ENCODE data around the gene CAPN8.

Gene CAPN8

DNA sequence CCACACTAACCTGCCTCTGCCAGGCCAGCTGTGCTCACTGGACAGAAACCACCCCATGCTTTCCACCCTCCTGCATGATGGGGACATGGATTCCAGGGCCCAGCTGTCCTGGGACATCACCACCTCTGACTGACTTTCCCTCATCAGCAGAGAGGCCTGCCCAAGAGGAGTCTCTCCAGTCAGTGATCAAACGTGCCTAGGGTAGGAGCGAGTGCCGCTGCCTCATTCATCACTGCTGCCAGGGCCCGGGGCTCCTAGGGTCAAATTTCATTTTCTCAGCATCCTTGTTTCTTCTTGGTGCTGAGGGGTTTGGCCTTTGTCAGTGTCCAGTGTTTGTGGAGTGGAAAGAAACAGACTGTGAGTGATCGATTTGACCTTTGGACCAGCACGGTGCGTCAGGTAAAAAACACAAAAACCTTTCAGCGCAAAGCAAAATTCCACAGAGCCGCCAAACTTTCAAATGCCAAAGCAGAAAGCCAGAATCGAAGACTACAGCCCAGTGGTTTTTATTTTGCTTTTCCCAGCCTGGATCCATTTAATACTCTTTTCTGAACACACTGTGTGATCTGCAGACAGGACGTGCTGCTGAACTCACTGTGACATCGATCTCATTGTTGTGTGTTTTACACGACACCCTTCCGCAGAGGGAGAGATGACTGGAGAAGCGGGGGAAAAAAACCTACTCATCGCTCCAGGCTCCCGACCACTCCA, 43.2 kb downstream of the CAPN8 start:
- H3K4me1 ChIP-seq (ENCODE audit: control insufficient read depth, insufficient read depth, low read length): no peaks in the 10 kb centered on the region
- no peaks in the 10 kb centered on the region for H3K36me3 ChIP-seq (ENCODE audit: insufficient read depth, low read length)
- no peak overlapping the region for H3K4me3 ChIP-seq (ENCODE audit: low read length)
- no peak overlapping the region for H3K9ac ChIP-seq (ENCODE audit: low read depth, low read length)
- H3K4me2 ChIP-seq (ENCODE audit: low read length): no peak overlapping the region
- peaks cover 10% of the 10 kb centered on the region for H3K27me3 ChIP-seq (ENCODE audit: control insufficient read depth, insufficient read depth, low read length)
- no peaks in the 10 kb centered on the region for H3K9me3 ChIP-seq (replicated peaks; ENCODE audit: low read length)

GRCh38 chr1:223621312-223621734, 44.2 kb downstream of the CAPN8 start:
- Histone ChIP-seq H3K4me2 (ENCODE audit: low read length) (no peak overlapping the region), H3K9ac (ENCODE audit: low read depth, low read length) (no peak overlapping the region), H3K36me3 (ENCODE audit: insufficient read depth, low read length) (no peaks in the 10 kb centered on the region), H3K27me3 (ENCODE audit: control insufficient read depth, insufficient read depth, low read length) (peaks cover 10% of the 10 kb centered on the region), H3K4me3 (ENCODE audit: low read length) (no peak overlapping the region), H3K4me1 (ENCODE audit: control insufficient read depth, insufficient read depth, low read length) (no peaks in the 10 kb centered on the region), H3K9me3 (replicated peaks; ENCODE audit: low read length) (no peaks in the 10 kb centered on the region)

- Histone ChIP-seq H3K4me1 (ENCODE audit: control insufficient read depth, insufficient read depth, low read length) (no peaks in the 10 kb centered on the region), H3K36me3 (ENCODE audit: insufficient read depth, low read length) (no peaks in the 10 kb centered on the region), H3K27me3 (ENCODE audit: control insufficient read depth, insufficient read depth, low read length) (peaks cover 13% of the 10 kb centered on the region), H3K4me2 (ENCODE audit: low read length) (no peak overlapping the region), H3K4me3 (ENCODE audit: low read length) (no peak overlapping the region), H3K9ac (ENCODE audit: low read depth, low read length) (no peak overlapping the region), H3K9me3 (replicated peaks; ENCODE audit: low read length) (no peaks in the 10 kb centered on the region)
Measured at GRCh38 chr1:223620297-223620897, 45.1 kb downstream of the CAPN8 start.

GRCh38 chr1:223618680-223619079, 46.8 kb downstream of the CAPN8 start:
- Histone ChIP-seq H3K27me3 (ENCODE audit: control insufficient read depth, insufficient read depth, low read length) (peaks cover 17% of the 10 kb centered on the region), H3K9me3 (replicated peaks; ENCODE audit: low read length) (no peaks in the 10 kb centered on the region), H3K4me2 (ENCODE audit: low read length) (no peak overlapping the region), H3K4me3 (ENCODE audit: low read length) (no peak overlapping the region), H3K4me1 (ENCODE audit: control insufficient read depth, insufficient read depth, low read length) (no peaks in the 10 kb centered on the region), H3K9ac (ENCODE audit: low read depth, low read length) (no peak overlapping the region), H3K36me3 (ENCODE audit: insufficient read depth, low read length) (no peaks in the 10 kb centered on the region)

DNA sequence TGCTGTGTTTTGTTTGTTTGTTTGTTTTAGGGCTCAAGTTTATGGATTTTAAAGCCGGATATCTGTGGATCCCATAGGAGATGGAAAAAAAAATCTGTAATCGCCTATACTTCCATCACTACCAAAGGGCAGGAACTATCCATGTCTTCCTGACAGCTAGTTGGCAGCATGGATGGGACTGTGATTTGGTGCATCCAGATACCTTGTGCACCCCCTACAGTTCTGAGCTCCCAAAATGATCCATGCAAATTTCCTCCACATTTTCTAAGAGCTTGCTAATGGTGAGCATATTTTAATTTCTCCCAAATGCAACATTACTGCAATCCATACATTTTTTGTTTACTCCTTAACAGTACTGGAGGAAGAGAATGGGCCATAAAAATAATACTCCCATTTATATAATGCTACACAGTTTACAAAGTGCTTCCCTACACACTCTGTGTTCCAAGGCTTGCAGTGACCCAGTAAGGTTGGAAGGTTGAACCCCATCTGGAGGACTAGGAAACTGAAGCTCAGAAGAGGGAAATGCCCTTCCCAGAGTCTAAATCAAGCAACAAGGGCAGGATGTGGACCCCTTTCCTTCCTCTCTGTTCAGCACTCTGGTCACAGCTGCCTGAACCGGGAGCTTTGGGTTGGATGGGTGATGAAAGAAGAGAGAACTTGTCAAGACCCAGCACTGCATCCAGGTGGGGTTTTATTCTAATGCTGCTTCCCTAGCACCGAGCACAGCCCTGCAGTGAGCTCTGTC, 48.0 kb downstream of the CAPN8 start:
- H3K36me3 ChIP-seq (ENCODE audit: insufficient read depth, low read length): no peaks in the 10 kb centered on the region
- H3K9me3 ChIP-seq (replicated peaks; ENCODE audit: low read length): no peaks in the 10 kb centered on the region
- H3K9ac ChIP-seq (ENCODE audit: low read depth, low read length): no peak overlapping the region
- no peaks in the 10 kb centered on the region for H3K4me1 ChIP-seq (ENCODE audit: control insufficient read depth, insufficient read depth, low read length)
- H3K4me3 ChIP-seq (ENCODE audit: low read length): no peak overlapping the region
- H3K4me2 ChIP-seq (ENCODE audit: low read length): no peak overlapping the region
- peaks cover 13% of the 10 kb centered on the region for H3K27me3 ChIP-seq (ENCODE audit: control insufficient read depth, insufficient read depth, low read length)

DNA sequence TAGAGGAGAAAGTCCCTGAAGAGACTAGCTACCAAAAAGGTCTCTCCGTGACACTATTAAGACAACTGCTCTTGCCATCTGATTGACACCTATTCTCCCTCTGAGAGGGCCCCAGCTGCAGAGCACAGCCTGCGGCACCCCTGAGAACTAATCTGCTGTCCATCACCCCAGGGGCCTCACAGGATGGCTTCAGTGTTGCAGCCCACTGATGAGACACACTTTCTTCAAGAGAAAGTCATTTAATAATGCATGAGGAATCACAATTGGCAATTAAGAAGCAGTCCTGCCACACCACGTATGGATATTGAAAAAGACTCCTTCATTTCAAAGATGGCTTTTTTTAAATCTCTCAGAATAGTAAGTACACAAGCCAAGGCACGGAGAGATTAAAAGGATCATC, 48.9 kb downstream of the CAPN8 start:
- no peak overlapping the region for H3K9ac ChIP-seq (ENCODE audit: low read depth, low read length)
- no peaks in the 10 kb centered on the region for H3K4me1 ChIP-seq (ENCODE audit: control insufficient read depth, insufficient read depth, low read length)
- no peaks in the 10 kb centered on the region for H3K9me3 ChIP-seq (replicated peaks; ENCODE audit: low read length)
- no peak overlapping the region for H3K4me2 ChIP-seq (ENCODE audit: low read length)
- no peaks in the 10 kb centered on the region for H3K36me3 ChIP-seq (ENCODE audit: insufficient read depth, low read length)
- peaks cover 7% of the 10 kb centered on the region for H3K27me3 ChIP-seq (ENCODE audit: control insufficient read depth, insufficient read depth, low read length)
- H3K4me3 ChIP-seq (ENCODE audit: low read length): no peak overlapping the region

DNA sequence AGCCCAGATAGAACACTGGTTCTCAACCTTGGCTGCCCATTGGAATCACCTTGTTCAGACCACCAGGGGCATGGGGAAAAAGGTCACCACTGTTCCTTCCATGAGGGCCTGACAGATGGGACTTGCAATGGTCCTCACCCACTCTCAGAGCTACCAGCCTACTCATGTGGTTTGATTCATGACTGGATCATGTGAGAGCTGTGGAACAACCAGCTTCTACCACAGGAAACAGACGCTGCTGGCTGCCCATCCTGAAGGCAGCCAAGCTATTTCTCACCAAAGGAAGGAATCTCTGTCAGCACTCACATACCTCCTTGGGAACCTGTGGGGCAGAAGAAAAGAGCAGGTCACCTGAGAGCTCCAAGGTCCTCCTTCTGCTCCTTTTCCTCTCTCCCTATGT, 53.6 kb downstream of the CAPN8 start:
- Histone ChIP-seq H3K4me1 (ENCODE audit: control insufficient read depth, insufficient read depth, low read length) (no peaks in the 10 kb centered on the region), H3K9me3 (replicated peaks; ENCODE audit: low read length) (no peaks in the 10 kb centered on the region), H3K4me2 (ENCODE audit: low read length) (no peak overlapping the region), H3K4me3 (ENCODE audit: low read length) (no peak overlapping the region), H3K9ac (ENCODE audit: low read depth, low read length) (no peak overlapping the region), H3K27me3 (ENCODE audit: control insufficient read depth, insufficient read depth, low read length) (peaks cover 7% of the 10 kb centered on the region), H3K36me3 (ENCODE audit: insufficient read depth, low read length) (no peaks in the 10 kb centered on the region)

- H3K4me2 ChIP-seq (ENCODE audit: low read length): no peak overlapping the region
- H3K9me3 ChIP-seq (replicated peaks; ENCODE audit: low read length): no peaks in the 10 kb centered on the region
- no peaks in the 10 kb centered on the region for H3K27me3 ChIP-seq (ENCODE audit: control insufficient read depth, insufficient read depth, low read length)
- no peak overlapping the region for H3K4me3 ChIP-seq (ENCODE audit: low read length)
- no peaks in the 10 kb centered on the region for H3K36me3 ChIP-seq (ENCODE audit: insufficient read depth, low read length)
- no peaks in the 10 kb centered on the region for H3K4me1 ChIP-seq (ENCODE audit: control insufficient read depth, insufficient read depth, low read length)
- no peak overlapping the region for H3K9ac ChIP-seq (ENCODE audit: low read depth, low read length)
Measured at GRCh38 chr1:223609977-223610376, 55.5 kb downstream of the CAPN8 start.

GRCh38 chr1:223609066-223609465, 56.4 kb downstream of the CAPN8 start:
- Histone ChIP-seq H3K9ac (ENCODE audit: low read depth, low read length) (no peak overlapping the region), H3K4me2 (ENCODE audit: low read length) (no peak overlapping the region), H3K4me3 (ENCODE audit: low read length) (no peak overlapping the region), H3K36me3 (ENCODE audit: insufficient read depth, low read length) (no peaks in the 10 kb centered on the region), H3K27me3 (ENCODE audit: control insufficient read depth, insufficient read depth, low read length) (no peaks in the 10 kb centered on the region), H3K9me3 (replicated peaks; ENCODE audit: low read length) (no peaks in the 10 kb centered on the region), H3K4me1 (ENCODE audit: control insufficient read depth, insufficient read depth, low read length) (no peaks in the 10 kb centered on the region)

GRCh38 chr1:223558512-223558911, 107.0 kb downstream of the CAPN8 start:
- no peaks in the 10 kb centered on the region for H3K4me1 ChIP-seq (ENCODE audit: control insufficient read depth, insufficient read depth, low read length)
- H3K9me3 ChIP-seq (replicated peaks; ENCODE audit: low read length): no peaks in the 10 kb centered on the region
- H3K4me2 ChIP-seq (ENCODE audit: low read length): no peak overlapping the region
- no peaks in the 10 kb centered on the region for H3K36me3 ChIP-seq (ENCODE audit: insufficient read depth, low read length)
- peaks cover 2% of the 10 kb centered on the region for H3K27me3 ChIP-seq (ENCODE audit: control insufficient read depth, insufficient read depth, low read length)
- no peak overlapping the region for H3K4me3 ChIP-seq (ENCODE audit: low read length)
- H3K9ac ChIP-seq (ENCODE audit: low read depth, low read length): no peak overlapping the region

DNA sequence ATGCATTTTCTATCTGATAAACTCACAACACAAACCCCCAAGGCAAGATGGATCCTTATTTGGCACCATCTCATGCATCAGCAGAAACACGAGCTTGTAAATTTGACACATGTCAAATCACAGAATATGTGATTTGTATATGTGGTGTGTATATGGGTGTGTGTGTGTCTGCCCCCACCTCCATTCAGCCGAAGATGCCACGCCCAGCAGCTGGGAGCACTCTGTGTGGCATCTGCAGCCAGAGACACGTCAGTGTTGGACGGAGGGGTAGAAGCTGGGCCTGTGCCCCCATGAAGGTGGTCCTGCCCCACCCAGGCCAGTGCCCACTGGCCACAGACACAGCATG, 108.4 kb downstream of the CAPN8 start:
- H3K9ac ChIP-seq (ENCODE audit: low read depth, low read length): no peak overlapping the region
- no peak overlapping the region for H3K4me2 ChIP-seq (ENCODE audit: low read length)
- H3K9me3 ChIP-seq (replicated peaks; ENCODE audit: low read length): no peaks in the 10 kb centered on the region
- H3K4me3 ChIP-seq (ENCODE audit: low read length): no peak overlapping the region
- no peaks in the 10 kb centered on the region for H3K4me1 ChIP-seq (ENCODE audit: control insufficient read depth, insufficient read depth, low read length)
- peaks cover 4% of the 10 kb centered on the region for H3K27me3 ChIP-seq (ENCODE audit: control insufficient read depth, insufficient read depth, low read length)
- no peaks in the 10 kb centered on the region for H3K36me3 ChIP-seq (ENCODE audit: insufficient read depth, low read length)
